ENCODE data around the gene LPCAT3. TPM values are rescaled to one million over a fixed set of nuclear protein-coding genes. Genes with fewer than 3 reads are reported as not detected.

LPCAT3 gene
- total and polyA plus RNA-seq, 2 of the 13 experiments (the other 11 are each of a cell fraction or from before 2014, with no cell fraction given) = 44.5 to 64.3 TPM

- TF ChIP-seq REST (IDR thresholded peaks at IDR 0.05; ENCODE audit: borderline replicate concordance in 1 of 2, low read depth in 1 of 2, low read length in 2 of 2) (no peak), ZNF547 (CRISPR knock-in tag; IDR thresholded peaks at IDR 0.05) (peak; percentile 88), ZNF597 (CRISPR knock-in tag; IDR thresholded peaks at IDR 0.05) (no peak), ZNF337 (CRISPR knock-in tag; IDR thresholded peaks at IDR 0.05; ENCODE audit: borderline replicate concordance, low read depth) (peak; percentile 90), CSRNP1 (CRISPR knock-in tag; IDR thresholded peaks at IDR 0.05) (peak; percentile 92), PATZ1 (CRISPR knock-in tag; IDR thresholded peaks at IDR 0.05) (peak; percentile 68), FOSL2 (CRISPR knock-in tag; IDR thresholded peaks at IDR 0.05) (peak; percentile 71; the same call in 1 of the 2 replicates), ZMAT5 (CRISPR knock-in tag; IDR thresholded peaks at IDR 0.05; ENCODE audit: borderline replicate concordance, low read depth) (no peak), NCOA1 (CRISPR knock-in tag; IDR thresholded peaks at IDR 0.05) (no peak), ZNF605 (CRISPR knock-in tag; IDR thresholded peaks at IDR 0.05) (peak; percentile 99), ZFY (CRISPR knock-in tag; IDR thresholded peaks at IDR 0.05) (peak; percentile 86), RERE (CRISPR knock-in tag; IDR thresholded peaks at IDR 0.05; ENCODE audit: low read depth) (peak; percentile 35; the same call in 1 of the 2 replicates)
These were observed 80.6 kb downstream of the LPCAT3 start (continued) for GRCh38 chr12:6937481-6938352.

All from HepG2 (cell line).